GM12864 (cell line): ENCODE results near the gene ARHGAP25.
A peak's percentile ranks its signal among the peaks of the same experiment; 100 is the strongest.

Source experiments
- DNase-seq: peaks from one replicate; pipeline ENCODE4 v3.0.0-alpha.2; 2011; ENCODE audit warnings: low read depth
- H3K4me3 ChIP-seq: 2 replicates; pipeline ENCODE4 v1.5.1; 2011; ENCODE audit warnings: mild to moderate bottlenecking, low read depth, low read length, control low read depth
- TF ChIP-seq, protein P1 (sequence below): IDR thresholded peaks from 2 replicates; pipeline ENCODE4 v1.5.1; 2011; ENCODE audit warnings: low read depth, mild to moderate bottlenecking, moderate library complexity, low read length, control low read depth, inconsistent platforms; ENCODE audit errors: missing control alignments

The ARHGAP25 gene

DNA sequence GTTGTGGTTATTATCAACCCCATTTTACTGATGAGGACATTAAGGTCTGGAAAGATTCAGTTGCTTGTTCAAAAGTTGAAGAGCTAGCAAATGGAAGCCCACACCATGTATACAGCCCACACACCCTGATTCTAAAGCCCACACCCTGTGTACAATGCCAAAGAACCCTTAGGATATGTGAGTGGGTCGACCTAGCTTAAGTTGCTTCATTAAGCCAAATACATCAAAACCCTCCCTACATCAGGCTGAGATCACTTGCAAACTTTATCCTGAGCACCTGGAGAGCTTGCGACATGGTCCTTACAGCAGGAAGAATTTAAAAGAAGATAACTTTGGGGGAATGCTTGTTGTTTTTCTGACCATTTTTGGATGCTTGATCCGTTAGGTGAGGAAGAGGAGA lies 435 bp upstream of the ARHGAP25 start:
- TF ChIP-seq, protein P1, sequence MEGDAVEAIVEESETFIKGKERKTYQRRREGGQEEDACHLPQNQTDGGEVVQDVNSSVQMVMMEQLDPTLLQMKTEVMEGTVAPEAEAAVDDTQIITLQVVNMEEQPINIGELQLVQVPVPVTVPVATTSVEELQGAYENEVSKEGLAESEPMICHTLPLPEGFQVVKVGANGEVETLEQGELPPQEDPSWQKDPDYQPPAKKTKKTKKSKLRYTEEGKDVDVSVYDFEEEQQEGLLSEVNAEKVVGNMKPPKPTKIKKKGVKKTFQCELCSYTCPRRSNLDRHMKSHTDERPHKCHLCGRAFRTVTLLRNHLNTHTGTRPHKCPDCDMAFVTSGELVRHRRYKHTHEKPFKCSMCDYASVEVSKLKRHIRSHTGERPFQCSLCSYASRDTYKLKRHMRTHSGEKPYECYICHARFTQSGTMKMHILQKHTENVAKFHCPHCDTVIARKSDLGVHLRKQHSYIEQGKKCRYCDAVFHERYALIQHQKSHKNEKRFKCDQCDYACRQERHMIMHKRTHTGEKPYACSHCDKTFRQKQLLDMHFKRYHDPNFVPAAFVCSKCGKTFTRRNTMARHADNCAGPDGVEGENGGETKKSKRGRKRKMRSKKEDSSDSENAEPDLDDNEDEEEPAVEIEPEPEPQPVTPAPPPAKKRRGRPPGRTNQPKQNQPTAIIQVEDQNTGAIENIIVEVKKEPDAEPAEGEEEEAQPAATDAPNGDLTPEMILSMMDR, result no peak
- no peak for DNase-seq
- H3K4me3 ChIP-seq, result no peak overlapping the region; the same call in 1 of the 2 replicates

DNA sequence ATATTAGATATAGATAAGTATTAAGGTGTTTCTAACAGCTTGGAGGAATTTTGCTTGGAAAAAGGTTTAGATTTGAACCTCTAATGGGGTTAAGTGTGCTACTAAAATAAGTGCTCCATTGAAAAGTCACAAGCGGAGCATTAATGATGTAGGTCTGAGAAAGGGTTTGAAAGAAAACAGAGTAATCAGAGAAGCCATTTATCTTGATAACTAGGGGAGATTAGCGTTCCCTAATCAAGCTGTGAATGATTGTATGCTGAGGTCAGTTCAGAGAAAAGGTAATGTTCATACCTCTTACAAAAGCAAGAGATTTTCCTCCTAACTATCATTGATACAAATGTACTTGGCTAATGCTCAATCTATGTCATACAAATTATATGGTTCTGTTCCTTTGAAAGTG lies 1.5 kb downstream of the ARHGAP25 start:
- TF ChIP-seq, protein P1, result no peak
- DNase-seq, result no peak
- H3K4me3 ChIP-seq, result peak overlapping the region; percentile 53

DNA sequence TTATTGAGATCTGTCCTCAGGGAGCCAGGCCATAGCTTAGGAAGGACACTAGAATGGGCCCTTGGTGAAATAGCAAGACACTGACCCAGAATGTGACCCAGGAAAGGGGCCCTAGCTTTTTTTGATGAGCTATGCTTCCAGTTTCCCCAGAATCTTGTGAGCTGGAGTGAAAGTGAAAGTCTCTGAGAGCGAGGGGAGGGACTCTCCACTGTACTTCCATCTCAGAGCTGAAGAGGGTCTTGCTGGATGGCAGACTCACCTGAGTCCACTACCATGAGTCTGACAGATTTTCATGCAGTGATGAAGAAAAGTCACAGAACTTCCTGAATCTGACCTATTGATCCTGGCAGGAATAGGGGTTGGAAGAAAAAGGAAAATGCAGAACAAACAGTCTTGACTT lies 3.1 kb downstream of the ARHGAP25 start:
- H3K4me3 ChIP-seq, result peak overlapping the region; percentile 53
- DNase-seq, result peak; percentile 49
- TF ChIP-seq, protein P1, result no peak

DNA sequence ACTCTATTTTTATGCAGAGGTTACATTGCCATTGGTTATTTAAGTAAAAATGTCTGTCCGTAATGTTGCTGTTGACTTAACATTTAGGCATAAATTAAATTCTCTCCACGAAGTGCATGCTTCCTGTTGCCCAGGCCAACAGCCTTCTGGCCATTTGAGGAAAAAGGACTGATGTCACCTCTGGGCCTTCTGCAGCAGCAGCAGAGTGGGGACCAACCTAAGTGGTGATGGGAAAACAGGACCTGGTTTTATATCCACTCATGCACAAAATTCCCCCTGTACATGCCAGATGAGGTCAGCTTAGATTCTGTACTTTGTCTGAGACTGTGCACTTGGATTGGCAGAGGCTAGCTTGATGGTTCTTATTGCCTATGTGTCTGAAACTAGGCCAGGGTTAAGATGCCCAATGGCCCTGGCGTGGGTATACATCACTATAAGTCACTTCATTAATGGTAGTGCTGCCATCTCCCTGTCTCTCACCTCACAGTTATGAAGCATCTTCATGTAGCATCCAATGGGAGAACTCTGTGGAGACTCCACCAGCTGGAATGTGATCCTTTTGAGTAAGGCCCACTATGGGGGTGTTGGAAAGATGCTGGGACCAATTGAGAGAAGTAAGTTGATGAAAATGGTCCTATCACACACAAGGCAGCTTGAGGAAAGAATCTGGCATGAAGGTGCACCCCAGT lies 4.4 kb downstream of the ARHGAP25 start:
- no peak for DNase-seq
- TF ChIP-seq, protein P1, result no peak
- H3K4me3 ChIP-seq, result no peak overlapping the region

DNA sequence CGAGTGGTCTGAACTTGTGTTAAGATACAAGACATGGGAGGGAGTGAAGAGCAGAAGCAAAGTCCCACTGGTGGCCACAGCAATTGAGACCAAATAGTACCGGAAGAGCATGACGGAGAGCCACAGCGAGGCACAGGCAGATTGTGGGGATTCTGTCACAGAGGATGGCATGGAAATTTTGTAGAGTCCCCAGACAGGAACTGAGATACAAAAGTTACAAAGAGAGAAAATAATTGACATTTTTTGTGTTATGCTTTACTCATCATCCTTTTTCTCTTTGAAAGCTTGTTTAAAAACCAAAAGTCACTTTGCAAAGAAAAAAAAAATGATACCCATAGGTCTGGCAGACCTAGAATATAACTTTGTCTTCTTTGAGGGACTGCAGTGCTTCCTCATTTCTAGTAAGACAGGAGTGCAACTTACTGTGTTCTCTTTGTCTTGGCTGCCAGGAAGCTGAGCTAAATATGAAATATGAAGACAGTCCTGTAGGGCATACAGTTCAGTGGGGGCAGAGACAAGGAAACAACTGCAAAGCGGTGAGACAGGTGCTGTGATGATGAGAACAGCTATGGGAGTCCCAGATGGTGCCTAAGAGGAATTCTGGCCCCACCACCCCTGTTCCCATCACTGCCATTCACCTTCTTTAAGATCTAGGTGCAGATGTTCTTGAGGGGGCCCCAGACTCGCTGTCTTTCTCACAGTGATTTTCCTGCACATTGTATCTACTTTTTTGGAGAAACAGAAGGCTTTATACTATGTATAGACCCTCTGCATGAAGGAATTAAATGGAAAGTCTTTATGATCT lies 5.2 kb downstream of the ARHGAP25 start:
- DNase-seq, result no peak
- TF ChIP-seq, protein P1, result no peak
- no peak overlapping the region for H3K4me3 ChIP-seq

DNA sequence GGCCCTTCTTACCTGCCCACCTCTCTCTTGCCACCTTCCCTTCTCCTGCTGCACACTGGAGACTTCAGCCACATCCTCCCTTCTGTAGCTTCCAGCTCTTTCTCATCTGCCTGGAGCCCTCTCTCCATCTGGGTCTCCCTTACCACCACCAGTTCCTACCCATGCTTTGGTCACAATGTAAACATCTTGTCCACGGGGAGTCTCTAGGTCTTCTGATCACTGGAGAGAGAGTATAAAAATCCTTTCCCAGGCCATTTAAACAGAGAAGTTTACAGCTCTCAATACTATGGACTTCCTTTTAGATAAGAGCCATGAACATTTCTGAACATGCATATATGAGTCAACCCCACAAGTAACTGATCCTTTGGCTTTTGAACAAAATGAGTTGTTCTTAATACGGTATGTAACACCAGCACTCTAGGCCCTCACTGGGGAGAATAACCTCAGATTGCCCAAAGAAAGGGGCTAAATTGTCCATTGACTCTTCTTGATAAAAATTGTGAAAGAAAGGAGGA lies 5.8 kb downstream of the ARHGAP25 start:
- TF ChIP-seq, protein P1, result no peak
- no peak overlapping the region for H3K4me3 ChIP-seq
- no peak for DNase-seq
